Neural cell (in vitro differentiated cells): ENCODE results near the gene CYP46A1. TPM values are rescaled to one million over a fixed set of nuclear protein-coding genes. Genes with fewer than 3 reads are reported as not detected.

Source experiments
- H2AFZ ChIP-seq: fragments of 200-600, 300-800 bp; sonication (generic), shearing (Covaris generic); 2 replicates; pipeline ENCODE4 v1.6.0; 2014; ENCODE audit warnings: low read depth, mild to moderate bottlenecking, antibody characterized with exemption, low read length, moderate library complexity
- H3F3A ChIP-seq: fragments of 200-600 bp; shearing (Covaris generic); 2 replicates; pipeline ENCODE4 v1.6.1; 2016; ENCODE audit warnings: mild to moderate bottlenecking, moderate library complexity, mixed read lengths, antibody characterized with exemption, low read length; ENCODE audit not compliant: insufficient read depth, poor library complexity, severe bottlenecking
- H3K27ac ChIP-seq: fragments of 200-600, 300-800 bp; sonication (generic), shearing (Covaris generic); 2 replicates; pipeline ENCODE4 v1.5.1; 2014; ENCODE audit warnings: mild to moderate bottlenecking, low read length, moderate library complexity
- H3K27me3 ChIP-seq: fragments of 300-800, 200-600 bp; sonication (generic), shearing (Covaris generic); 2 replicates; pipeline ENCODE4 v1.6.0; 2014; ENCODE audit warnings: mild to moderate bottlenecking, low read depth, low read length, moderate library complexity; ENCODE audit not compliant: insufficient read depth
- H3K36me3 ChIP-seq: fragments of 300-800, 200-600 bp; sonication (generic), shearing (Covaris generic); 2 replicates; pipeline ENCODE4 v1.5.1; 2014; ENCODE audit warnings: mild to moderate bottlenecking, antibody characterized with exemption, low read length, moderate library complexity; ENCODE audit not compliant: insufficient read depth
- H3K4me2 ChIP-seq: fragments of 300-800, 200-600 bp; sonication (generic), shearing (Covaris generic); 2 replicates; pipeline ENCODE4 v1.6.0; 2014; ENCODE audit warnings: mild to moderate bottlenecking, low read length
- H3K4me3 ChIP-seq: fragments of 300-800, 200-600 bp; sonication (generic), shearing (Covaris generic); 2 replicates; pipeline ENCODE4 v1.5.1; 2014; ENCODE audit warnings: mild to moderate bottlenecking, low read length, moderate library complexity
- H3K79me2 ChIP-seq: fragments of 200-600 bp; shearing (Covaris generic); replicated peaks from 2 replicates; pipeline ENCODE4 v1.6.0; 2014; ENCODE audit warnings: mild to moderate bottlenecking, low read length, moderate library complexity; ENCODE audit not compliant: insufficient read depth
- H3K9ac ChIP-seq: fragments of 300-800, 200-600 bp; sonication (generic), shearing (Covaris generic); 2 replicates; pipeline ENCODE4 v1.6.1; 2016; ENCODE audit warnings: mild to moderate bottlenecking, low read length, mixed read lengths
- H3K9me2 ChIP-seq: fragments of 200-600 bp; shearing (Covaris generic); 2 replicates; pipeline ENCODE4 v1.6.1; 2016; ENCODE audit warnings: mild to moderate bottlenecking, low read length, mixed read lengths; ENCODE audit not compliant: insufficient read depth
- H3K9me3 ChIP-seq: fragments of 200-600, 300-800 bp; sonication (generic), shearing (Covaris generic); 2 replicates; pipeline ENCODE4 v1.6.1; 2016; ENCODE audit warnings: mild to moderate bottlenecking, mixed run types, low read length, moderate library complexity, mixed read lengths
- H4K20me1 ChIP-seq: fragments of 200-600 bp; shearing (Covaris generic); 2 replicates; pipeline ENCODE4 v1.6.1; 2016; ENCODE audit warnings: mild to moderate bottlenecking, mixed run types; ENCODE audit not compliant: insufficient read depth
- EP300 ChIP-seq: fragments of 450-650 bp; conservative IDR thresholded peaks from 2 replicates; pipeline ENCODE4 v1.6.1; 2014; ENCODE audit warnings: antibody characterized with exemption, mild to moderate bottlenecking, moderate library complexity; ENCODE audit not compliant: poor library complexity, severe bottlenecking
- EZH2 ChIP-seq: fragments of 200-600, 300-800 bp; shearing (Covaris generic), sonication (generic); IDR thresholded peaks from 2 replicates; pipeline ENCODE4 v1.6.1; 2014; ENCODE audit warnings: antibody characterized with exemption, low read length, borderline replicate concordance, mild to moderate bottlenecking; ENCODE audit not compliant: insufficient read depth, poor library complexity, severe bottlenecking
- MXI1 ChIP-seq: fragments of 450-650 bp; conservative IDR thresholded peaks from 2 replicates; pipeline ENCODE4 v1.6.1; 2014; ENCODE audit warnings: antibody characterized with exemption, mild to moderate bottlenecking; ENCODE audit not compliant: poor library complexity, severe bottlenecking
- POLR2AphosphoS5 ChIP-seq: IDR thresholded peaks from 2 replicates; pipeline ENCODE4 v1.6.1; 2012
- RAD21 ChIP-seq: fragments of 450-650 bp; conservative IDR thresholded peaks from 2 replicates; pipeline ENCODE4 v1.6.1; 2014; ENCODE audit warnings: antibody characterized with exemption, mild to moderate bottlenecking, moderate library complexity
- SMC3 ChIP-seq: fragments of 450-650 bp; conservative IDR thresholded peaks from 2 replicates; pipeline ENCODE4 v1.6.1; 2014; ENCODE audit warnings: antibody characterized with exemption, mild to moderate bottlenecking, moderate library complexity; ENCODE audit not compliant: poor library complexity
- TAF1 ChIP-seq: IDR thresholded peaks from 2 replicates; pipeline ENCODE4 v1.6.1; 2012; ENCODE audit warnings: low read depth
- polyA plus RNA-seq: library from polyadenylated mRNA; depleted of rRNA; stranded (reverse); fragments of >200 nt; gene quantifications from 2 replicates; pipeline ENCODE4 v1.2.3, GENCODE V29; 2014
- TF ChIP-seq, protein P1 (sequence below): fragments of 450-650 bp; IDR thresholded peaks from 2 replicates; pipeline ENCODE4 v1.5.1; 2014; ENCODE audit warnings: antibody characterized with exemption, mild to moderate bottlenecking, moderate library complexity; ENCODE audit not compliant: poor library complexity, severe bottlenecking
- TF ChIP-seq, protein P2 (sequence below): IDR thresholded peaks from 2 replicates; pipeline ENCODE4 v1.6.1; 2012; ENCODE audit warnings: borderline replicate concordance

The CYP46A1 gene
- polyA plus RNA-seq, 1 donor from 2014 or later: 5.4 TPM

DNA sequence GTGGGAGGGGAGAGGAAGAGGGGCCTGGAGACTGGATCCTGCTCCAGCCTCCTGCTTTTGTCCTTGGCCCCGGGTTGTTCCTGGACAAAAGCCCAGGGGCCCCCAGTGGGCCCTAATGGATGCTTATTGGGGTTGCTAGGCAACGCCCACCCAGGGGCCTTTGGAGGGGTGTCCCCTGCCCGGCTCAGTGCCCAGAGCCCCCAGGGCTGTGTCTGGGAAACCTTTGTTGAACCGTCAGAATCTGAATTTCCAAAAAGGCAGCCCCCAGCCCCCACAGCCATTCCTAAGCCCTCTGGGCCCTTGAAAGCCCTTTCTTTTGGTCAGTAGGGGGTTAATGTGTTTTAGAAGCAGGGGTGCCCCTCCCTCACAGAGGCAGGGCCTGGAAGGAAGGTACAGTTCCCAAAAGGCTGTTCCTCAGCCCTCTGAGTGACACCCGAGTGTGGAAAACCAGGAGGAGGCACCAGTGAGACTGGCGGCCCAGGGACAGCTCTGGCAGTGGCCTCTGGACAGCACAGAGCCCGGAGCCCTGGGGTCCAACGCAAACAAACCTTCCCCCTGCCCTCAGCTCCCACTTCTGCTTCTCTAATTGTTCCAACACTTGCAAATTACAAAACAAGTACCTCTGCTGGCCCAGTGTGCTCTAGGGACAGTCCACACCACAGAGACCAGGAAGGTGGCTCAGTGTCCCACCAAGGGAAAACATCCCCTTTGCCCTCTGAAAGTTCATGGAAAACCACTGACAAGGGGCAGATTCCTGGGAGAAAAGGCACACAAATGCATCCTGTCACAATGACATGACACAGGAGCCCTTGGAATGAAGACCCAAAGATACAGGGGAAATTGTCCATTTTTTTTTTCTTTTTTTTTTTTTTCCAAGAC, 19.8 kb upstream of the CYP46A1 start:
- Histone ChIP-seq H3K36me3 (no peaks in the 10 kb centered on the region), H3K9me3 (no peaks in the 10 kb centered on the region), H3K4me2 (no peak overlapping the region), H3K27me3 (no peaks in the 10 kb centered on the region), H2AFZ (no peak overlapping the region), H3K27ac (no peak overlapping the region), H3K9ac (no peak overlapping the region), H3K4me3 (no peak overlapping the region), H3K79me2 (no peaks in the 10 kb centered on the region), H3F3A (no peaks in the 10 kb centered on the region), H3K9me2 (no peaks in the 10 kb centered on the region), H4K20me1 (no peaks in the 10 kb centered on the region)
- TF ChIP-seq POLR2AphosphoS5 (no peak), RAD21 (no peak), EZH2 (no peak), MXI1 (no peak), SMC3 (no peak), EP300 (no peak), TAF1 (no peak)
- TF ChIP-seq, protein P1, sequence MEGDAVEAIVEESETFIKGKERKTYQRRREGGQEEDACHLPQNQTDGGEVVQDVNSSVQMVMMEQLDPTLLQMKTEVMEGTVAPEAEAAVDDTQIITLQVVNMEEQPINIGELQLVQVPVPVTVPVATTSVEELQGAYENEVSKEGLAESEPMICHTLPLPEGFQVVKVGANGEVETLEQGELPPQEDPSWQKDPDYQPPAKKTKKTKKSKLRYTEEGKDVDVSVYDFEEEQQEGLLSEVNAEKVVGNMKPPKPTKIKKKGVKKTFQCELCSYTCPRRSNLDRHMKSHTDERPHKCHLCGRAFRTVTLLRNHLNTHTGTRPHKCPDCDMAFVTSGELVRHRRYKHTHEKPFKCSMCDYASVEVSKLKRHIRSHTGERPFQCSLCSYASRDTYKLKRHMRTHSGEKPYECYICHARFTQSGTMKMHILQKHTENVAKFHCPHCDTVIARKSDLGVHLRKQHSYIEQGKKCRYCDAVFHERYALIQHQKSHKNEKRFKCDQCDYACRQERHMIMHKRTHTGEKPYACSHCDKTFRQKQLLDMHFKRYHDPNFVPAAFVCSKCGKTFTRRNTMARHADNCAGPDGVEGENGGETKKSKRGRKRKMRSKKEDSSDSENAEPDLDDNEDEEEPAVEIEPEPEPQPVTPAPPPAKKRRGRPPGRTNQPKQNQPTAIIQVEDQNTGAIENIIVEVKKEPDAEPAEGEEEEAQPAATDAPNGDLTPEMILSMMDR: no peak
- TF ChIP-seq, protein P2, sequence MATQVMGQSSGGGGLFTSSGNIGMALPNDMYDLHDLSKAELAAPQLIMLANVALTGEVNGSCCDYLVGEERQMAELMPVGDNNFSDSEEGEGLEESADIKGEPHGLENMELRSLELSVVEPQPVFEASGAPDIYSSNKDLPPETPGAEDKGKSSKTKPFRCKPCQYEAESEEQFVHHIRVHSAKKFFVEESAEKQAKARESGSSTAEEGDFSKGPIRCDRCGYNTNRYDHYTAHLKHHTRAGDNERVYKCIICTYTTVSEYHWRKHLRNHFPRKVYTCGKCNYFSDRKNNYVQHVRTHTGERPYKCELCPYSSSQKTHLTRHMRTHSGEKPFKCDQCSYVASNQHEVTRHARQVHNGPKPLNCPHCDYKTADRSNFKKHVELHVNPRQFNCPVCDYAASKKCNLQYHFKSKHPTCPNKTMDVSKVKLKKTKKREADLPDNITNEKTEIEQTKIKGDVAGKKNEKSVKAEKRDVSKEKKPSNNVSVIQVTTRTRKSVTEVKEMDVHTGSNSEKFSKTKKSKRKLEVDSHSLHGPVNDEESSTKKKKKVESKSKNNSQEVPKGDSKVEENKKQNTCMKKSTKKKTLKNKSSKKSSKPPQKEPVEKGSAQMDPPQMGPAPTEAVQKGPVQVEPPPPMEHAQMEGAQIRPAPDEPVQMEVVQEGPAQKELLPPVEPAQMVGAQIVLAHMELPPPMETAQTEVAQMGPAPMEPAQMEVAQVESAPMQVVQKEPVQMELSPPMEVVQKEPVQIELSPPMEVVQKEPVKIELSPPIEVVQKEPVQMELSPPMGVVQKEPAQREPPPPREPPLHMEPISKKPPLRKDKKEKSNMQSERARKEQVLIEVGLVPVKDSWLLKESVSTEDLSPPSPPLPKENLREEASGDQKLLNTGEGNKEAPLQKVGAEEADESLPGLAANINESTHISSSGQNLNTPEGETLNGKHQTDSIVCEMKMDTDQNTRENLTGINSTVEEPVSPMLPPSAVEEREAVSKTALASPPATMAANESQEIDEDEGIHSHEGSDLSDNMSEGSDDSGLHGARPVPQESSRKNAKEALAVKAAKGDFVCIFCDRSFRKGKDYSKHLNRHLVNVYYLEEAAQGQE: no peak

DNA sequence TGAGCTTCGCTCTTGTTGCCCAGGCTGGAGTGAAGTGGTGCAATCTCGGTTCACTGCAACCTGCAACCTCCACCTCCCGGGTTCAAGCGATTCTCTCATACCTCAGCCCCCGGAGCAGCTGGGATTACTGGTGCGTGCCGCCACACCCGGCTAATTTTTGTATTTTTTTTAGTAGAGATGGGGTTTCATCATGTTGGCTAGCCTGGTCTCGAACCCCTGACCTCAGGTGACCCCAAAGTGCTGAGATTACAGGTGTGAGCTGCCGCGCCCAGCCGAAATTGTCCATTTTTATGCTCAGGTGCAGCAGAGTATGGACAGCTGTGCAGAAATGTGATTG, 19.2 kb upstream of the CYP46A1 start:
- Histone ChIP-seq H3K9me2 (no peaks in the 10 kb centered on the region), H3K27me3 (no peaks in the 10 kb centered on the region), H3K4me3 (no peak overlapping the region), H2AFZ (no peak overlapping the region), H3K4me2 (no peak overlapping the region), H3K27ac (no peak overlapping the region), H3K36me3 (no peaks in the 10 kb centered on the region), H3K79me2 (no peaks in the 10 kb centered on the region), H3K9ac (no peak overlapping the region), H3K9me3 (no peaks in the 10 kb centered on the region), H3F3A (no peaks in the 10 kb centered on the region), H4K20me1 (no peaks in the 10 kb centered on the region)
- TF ChIP-seq TAF1 (no peak), POLR2AphosphoS5 (no peak), EZH2 (no peak), EP300 (no peak), MXI1 (no peak), RAD21 (no peak)
- TF ChIP-seq, protein P2: no peak
- TF ChIP-seq, protein P1: no peak
